Rectal smooth muscle tissue (tissue), 1 donor: ENCODE results near the gene ECE1.
A peak's percentile ranks its signal among the peaks of the same experiment; 100 is the strongest.

Experiments used
- H3K27ac ChIP-seq: one replicate; pipeline ENCODE4 v1.7.0; 2013; ENCODE audit warnings: low read depth, low read length, inconsistent platforms
- H3K27me3 ChIP-seq: one replicate; pipeline ENCODE4 v1.7.0; 2013; ENCODE audit warnings: low read length; ENCODE audit not compliant: control insufficient read depth, insufficient read depth
- H3K36me3 ChIP-seq: one replicate; pipeline ENCODE4 v1.7.0; 2013; ENCODE audit warnings: low read length; ENCODE audit not compliant: control insufficient read depth, insufficient read depth
- H3K4me1 ChIP-seq: one replicate; pipeline ENCODE4 v1.7.0; 2013; ENCODE audit warnings: low read length; ENCODE audit not compliant: control insufficient read depth, insufficient read depth
- H3K4me3 ChIP-seq: one replicate; pipeline ENCODE4 v1.7.0; 2013; ENCODE audit warnings: low read length
- H3K9ac ChIP-seq: one replicate; pipeline ENCODE4 v1.7.0; 2013; ENCODE audit warnings: low read length

The ECE1 gene

GRCh38 chr1:21321963-21322680, 31.9 kb upstream of the ECE1 start:
- Histone ChIP-seq H3K27ac (peak overlapping the region; percentile 54), H3K4me1 (peaks cover 82% of the 10 kb centered on the region), H3K27me3 (no peaks in the 10 kb centered on the region), H3K36me3 (no peaks in the 10 kb centered on the region), H3K4me3 (no peak overlapping the region), H3K9ac (no peak overlapping the region)

GRCh38 chr1:21320410-21321108, 30.3 kb upstream of the ECE1 start:
- no peak overlapping the region for H3K9ac ChIP-seq
- no peaks in the 10 kb centered on the region for H3K27me3 ChIP-seq
- no peaks in the 10 kb centered on the region for H3K36me3 ChIP-seq
- H3K27ac ChIP-seq = peak overlapping the region; percentile 46
- peaks cover 78% of the 10 kb centered on the region for H3K4me1 ChIP-seq
- no peak overlapping the region for H3K4me3 ChIP-seq

GRCh38 chr1:21319447-21320407, 29.5 kb upstream of the ECE1 start:
- Histone ChIP-seq H3K27ac (peak overlapping the region; percentile 55), H3K27me3 (no peaks in the 10 kb centered on the region), H3K4me3 (peak overlapping the region; percentile 30), H3K36me3 (no peaks in the 10 kb centered on the region), H3K9ac (no peak overlapping the region), H3K4me1 (peaks cover 70% of the 10 kb centered on the region)

DNA sequence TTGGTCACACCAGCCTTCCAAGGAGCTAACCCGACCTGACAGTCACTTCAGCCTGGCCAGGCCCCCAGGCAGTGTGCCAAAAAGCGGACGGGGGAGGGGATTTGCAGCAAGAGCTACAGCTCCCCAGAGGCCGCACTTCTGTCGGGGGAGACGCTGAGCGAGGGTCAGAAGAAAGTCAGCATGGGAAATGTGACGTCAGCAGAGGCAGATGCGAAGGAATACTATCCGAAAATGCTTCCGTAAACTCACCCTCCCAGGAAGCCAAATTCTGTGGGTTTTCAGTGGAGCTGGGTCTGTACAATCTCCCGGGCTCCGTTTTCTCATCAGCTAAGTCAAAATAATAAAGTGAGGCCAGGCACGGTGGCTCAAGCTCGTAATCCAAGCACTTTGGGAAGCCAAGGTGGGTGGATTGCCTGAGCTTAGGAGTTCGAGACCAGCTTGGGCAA, 28.5 kb upstream of the ECE1 start:
- no peaks in the 10 kb centered on the region for H3K36me3 ChIP-seq
- H3K27me3 ChIP-seq = no peaks in the 10 kb centered on the region
- peak overlapping the region; percentile 30 for H3K4me3 ChIP-seq
- peaks cover 67% of the 10 kb centered on the region for H3K4me1 ChIP-seq
- H3K9ac ChIP-seq = no peak overlapping the region
- H3K27ac ChIP-seq = peak overlapping the region; percentile 55

DNA sequence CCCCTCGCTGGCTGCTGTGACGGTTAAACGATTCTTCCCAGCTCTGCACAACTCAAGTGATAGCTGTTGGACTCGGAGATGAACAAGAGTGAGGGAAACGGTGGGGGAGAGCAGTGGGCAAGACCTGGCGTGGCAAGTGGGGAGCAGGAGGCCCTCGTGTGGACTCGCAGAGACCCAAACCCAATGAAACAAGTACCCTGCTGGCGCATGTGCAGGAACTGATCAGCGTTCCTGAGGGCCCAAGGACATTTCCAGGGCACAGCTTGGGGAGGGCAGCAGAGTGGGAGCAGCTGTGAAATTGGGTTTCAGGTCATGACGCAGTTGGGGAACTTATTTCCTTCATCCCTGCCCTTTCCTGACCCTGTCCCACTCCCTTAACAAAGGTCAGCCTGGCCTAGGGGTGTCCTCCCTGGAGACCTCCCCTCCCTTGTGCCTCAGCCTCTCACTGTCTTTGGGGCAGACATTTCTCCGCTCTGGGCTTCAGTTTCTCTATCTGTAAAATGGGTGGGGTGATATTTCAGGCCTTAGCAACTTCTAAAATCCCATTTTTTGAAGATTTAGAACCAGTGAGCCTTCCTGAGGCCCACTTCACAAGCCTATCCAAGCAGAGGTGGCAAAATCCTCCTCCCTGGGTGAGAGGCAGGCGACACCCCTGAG, 27.9 kb upstream of the ECE1 start:
- H3K4me1 ChIP-seq = peaks cover 70% of the 10 kb centered on the region
- H3K27ac ChIP-seq = peak overlapping the region; percentile 55
- no peak overlapping the region for H3K9ac ChIP-seq
- H3K36me3 ChIP-seq = no peaks in the 10 kb centered on the region
- H3K27me3 ChIP-seq = no peaks in the 10 kb centered on the region
- H3K4me3 ChIP-seq = no peak overlapping the region

- H3K9ac ChIP-seq = no peak overlapping the region
- peaks cover 68% of the 10 kb centered on the region for H3K4me1 ChIP-seq
- no peaks in the 10 kb centered on the region for H3K36me3 ChIP-seq
- H3K4me3 ChIP-seq = no peak overlapping the region
- peak overlapping the region; percentile 55 for H3K27ac ChIP-seq
- H3K27me3 ChIP-seq = no peaks in the 10 kb centered on the region
Observed at GRCh38 chr1:21317690-21318043, 27.4 kb upstream of the ECE1 start.

DNA sequence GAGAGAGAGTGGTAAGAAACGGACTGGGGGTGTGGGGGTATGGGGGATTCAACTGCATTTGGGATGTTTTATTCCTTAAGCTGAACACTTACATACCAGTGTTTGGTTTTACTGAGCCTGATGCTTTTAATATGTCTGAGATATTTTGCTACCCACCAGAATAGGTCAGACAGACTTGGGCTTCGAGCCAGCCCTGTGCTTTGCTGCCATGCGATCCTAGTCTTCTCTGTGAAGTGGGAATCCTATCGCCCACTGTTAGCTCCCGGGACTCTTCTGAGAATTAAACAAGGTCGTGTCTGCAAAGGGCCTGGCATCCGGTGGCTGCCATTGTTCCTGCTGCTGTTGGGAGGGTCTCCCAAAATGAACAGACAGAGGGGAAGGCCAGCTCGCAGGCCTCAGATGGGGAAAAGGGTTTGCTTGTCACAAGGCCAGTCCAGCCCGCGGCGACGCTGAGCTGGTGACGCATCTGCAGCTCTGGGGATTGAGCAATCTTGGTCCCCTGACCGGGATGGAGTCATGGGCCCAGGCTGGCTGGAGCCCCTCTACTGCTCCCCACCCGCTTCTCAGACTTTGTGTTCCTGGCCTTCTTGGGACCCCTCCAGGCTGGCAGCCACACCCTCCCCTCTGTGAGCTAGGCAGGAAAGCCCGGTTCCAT, 26.9 kb upstream of the ECE1 start:
- Histone ChIP-seq H3K9ac (no peak overlapping the region), H3K27me3 (no peaks in the 10 kb centered on the region), H3K36me3 (no peaks in the 10 kb centered on the region), H3K4me3 (no peak overlapping the region), H3K27ac (peak overlapping the region; percentile 55), H3K4me1 (peaks cover 63% of the 10 kb centered on the region)

- Histone ChIP-seq H3K4me1 (peaks cover 65% of the 10 kb centered on the region), H3K27ac (no peak overlapping the region), H3K4me3 (no peak overlapping the region), H3K9ac (no peak overlapping the region), H3K27me3 (no peaks in the 10 kb centered on the region), H3K36me3 (no peaks in the 10 kb centered on the region)
Observed at GRCh38 chr1:21314743-21315396, 24.6 kb upstream of the ECE1 start.

DNA sequence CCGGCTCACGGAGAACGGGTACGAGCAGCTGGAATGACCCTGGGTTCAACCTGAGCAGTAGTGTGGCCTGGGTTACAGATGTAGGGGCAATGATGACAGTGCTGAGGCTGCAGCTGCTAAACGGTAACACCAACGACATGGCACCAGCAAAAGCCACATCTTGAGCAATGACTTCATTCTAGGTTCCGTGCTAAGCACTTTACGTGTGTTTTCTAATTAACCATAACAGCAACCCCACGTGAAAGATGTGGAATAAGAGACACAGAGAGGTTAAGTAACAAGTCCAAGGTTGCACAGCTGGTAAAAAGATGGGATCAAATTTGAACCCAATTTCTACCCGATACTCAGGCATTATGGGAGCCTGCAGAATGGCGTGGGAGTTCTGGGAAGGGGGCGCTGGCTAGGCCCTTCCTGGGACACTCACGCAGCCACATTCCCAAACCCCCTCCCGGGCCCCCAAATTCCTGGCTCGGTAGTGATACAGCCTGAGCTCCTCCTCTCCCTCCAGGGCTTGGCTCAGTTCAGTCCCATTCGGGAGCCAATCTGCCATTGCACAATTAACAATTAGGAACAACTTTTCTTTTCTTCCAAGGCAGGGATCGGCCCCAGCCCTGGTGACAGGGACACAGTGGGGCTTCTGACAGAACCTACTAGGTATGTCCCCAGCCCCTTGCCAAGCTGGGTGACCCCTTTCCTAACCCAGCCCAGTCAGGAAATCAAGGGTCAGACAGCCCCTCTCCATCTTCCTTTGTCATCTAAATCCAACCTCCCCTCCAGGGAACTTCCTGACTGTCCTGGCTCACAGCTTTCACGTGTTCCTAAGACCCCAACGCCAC, 23.8 kb upstream of the ECE1 start:
- Histone ChIP-seq H3K4me3 (no peak overlapping the region), H3K27ac (peak overlapping the region; percentile 26), H3K36me3 (no peaks in the 10 kb centered on the region), H3K27me3 (no peaks in the 10 kb centered on the region), H3K4me1 (peaks cover 62% of the 10 kb centered on the region), H3K9ac (no peak overlapping the region)

DNA sequence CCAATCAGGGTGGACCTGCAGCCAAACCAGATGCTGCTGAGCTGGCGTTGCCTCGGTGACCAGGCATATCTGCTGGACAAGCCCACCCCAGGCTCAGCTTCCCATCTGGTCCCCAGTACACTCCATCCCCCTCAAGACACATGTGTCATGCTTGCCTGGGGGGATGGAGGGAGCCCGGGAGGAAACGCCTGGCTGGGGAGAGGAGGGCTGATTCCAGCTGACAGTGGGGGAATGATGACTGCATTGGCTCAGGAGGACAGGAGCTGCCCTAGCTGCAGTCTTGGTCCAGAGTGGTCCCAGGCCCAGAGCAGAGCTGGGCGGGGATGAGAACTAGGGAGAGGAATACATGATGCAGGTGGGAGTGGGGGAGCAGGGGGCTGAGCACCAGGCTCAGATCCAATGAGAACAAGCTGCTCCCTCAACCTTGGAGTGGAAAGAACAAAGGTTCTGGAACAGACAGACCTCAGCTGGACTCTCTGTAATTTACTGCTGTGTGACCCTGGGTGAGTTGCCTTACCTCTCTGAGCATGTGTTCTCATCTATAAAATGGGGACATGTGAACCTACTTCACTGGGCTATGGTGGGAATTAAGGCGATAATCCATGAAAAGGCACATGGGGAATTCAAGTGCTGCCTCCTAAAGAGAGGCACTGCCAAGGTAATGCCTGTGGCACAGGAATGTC, 23.1 kb upstream of the ECE1 start:
- Histone ChIP-seq H3K4me1 (peaks cover 60% of the 10 kb centered on the region), H3K36me3 (no peaks in the 10 kb centered on the region), H3K9ac (no peak overlapping the region), H3K27me3 (no peaks in the 10 kb centered on the region), H3K27ac (peak overlapping the region; percentile 26), H3K4me3 (no peak overlapping the region)
